Stimulated activated CD4-positive, alpha-beta T cell treated with anti-CD3 and anti-CD28 coated beads, Interleukin-15, amount 100 ng/mL, for 24 hours (primary cell): ENCODE results near the gene SCFD2.
"Not testable (repeated sequence)": the region's sequence is repeated elsewhere in the genome, so short reads cannot be mapped to it uniquely, and the experiment has no call there.

ENCODE experiments used
- DNase-seq: peaks from one replicate; pipeline ENCODE4 v3.0.0-alpha.2; 2020

SCFD2 gene

DNA sequence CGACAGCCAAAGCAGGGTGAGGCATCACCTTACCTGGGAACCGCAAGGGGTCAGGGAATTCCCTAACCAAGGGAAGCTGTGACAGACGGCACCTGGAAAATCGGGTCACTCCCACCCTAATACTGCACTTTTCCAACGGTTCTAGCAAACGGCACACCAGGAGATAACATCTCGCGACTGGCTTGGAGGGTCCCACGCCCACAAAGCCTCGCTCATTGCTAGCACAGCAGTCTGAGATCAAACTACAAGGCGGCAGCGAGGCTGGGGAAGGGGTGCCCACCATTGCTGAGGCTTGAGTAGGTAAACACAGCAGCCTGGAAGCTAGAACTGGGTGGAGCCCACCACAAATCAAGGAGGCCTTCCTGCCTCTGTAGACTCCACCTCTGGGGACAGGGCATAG lies 25.7 kb downstream of the SCFD2 start:
- DNase-seq: not testable (repeated sequence)

DNA sequence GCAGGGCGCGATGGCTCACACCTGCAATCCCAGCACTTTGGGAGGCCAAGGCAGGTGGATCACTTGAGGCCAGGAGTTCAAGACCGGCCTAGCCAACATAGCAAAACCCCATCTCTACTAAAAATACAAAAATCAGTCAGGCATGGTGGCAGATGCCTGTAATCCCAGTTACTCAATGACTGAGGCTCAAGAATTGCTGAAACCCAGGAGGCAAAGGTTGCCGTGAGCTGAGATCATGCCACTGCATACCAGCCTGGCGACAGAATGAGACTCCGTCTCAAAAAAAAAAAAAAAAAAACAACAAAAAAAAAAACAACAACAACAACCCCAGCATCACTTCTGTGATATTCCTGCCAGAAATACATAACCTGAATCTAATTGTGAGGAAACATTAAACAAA lies 30.9 kb downstream of the SCFD2 start:
- not testable (repeated sequence) for DNase-seq

DNA sequence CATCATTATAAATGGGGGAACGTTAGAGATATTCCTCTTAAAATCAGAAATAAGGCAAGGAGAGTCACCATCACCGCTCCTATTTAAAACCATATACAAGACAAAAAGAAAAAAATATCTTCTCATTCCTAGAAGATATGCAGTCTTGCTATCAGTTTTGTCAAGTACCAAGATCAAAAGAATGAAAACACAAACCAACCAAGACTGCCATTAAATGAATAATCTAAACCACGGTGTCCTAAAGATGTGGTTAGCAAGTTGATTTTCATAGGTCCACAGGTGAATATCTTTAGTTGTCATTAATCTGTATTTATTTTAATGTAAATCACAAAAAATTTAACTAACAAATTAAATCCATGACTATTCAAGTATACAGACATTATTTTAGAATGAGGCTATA lies 39.3 kb downstream of the SCFD2 start:
- DNase-seq: no peak

DNA sequence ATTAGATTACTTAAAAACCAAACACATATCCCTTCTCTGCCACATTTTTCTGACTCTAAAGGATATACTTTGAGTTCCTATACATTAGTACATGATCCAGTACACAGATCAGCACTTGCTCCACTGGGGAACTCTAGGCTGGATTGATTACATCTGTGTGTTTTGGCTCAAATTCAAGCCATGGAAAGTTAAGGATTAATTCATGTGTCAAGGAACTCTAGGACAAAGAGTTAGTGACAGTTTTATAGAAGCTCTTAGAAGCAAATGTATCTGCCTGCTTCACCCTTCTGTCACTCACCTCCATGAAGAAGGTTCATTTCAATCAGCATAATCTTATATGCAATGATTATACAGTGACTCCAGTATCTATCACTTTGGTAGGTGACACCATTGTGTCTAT lies 43.2 kb downstream of the SCFD2 start:
- no peak for DNase-seq

DNA sequence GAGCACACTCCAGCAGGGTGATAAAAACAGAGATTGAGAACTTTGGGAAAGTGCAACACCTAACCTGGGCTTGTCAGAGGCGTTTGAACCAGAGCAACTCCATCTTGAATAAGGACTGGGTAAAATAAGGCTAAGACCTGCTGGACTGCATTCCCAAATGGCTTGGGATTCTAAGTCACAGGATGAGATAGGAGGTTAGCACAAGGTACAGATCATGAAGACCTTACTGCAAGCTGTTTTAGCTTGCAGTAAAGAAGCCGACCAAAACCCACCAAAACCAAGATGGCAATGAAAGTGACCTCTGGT lies 43.9 kb downstream of the SCFD2 start:
- no peak for DNase-seq

DNA sequence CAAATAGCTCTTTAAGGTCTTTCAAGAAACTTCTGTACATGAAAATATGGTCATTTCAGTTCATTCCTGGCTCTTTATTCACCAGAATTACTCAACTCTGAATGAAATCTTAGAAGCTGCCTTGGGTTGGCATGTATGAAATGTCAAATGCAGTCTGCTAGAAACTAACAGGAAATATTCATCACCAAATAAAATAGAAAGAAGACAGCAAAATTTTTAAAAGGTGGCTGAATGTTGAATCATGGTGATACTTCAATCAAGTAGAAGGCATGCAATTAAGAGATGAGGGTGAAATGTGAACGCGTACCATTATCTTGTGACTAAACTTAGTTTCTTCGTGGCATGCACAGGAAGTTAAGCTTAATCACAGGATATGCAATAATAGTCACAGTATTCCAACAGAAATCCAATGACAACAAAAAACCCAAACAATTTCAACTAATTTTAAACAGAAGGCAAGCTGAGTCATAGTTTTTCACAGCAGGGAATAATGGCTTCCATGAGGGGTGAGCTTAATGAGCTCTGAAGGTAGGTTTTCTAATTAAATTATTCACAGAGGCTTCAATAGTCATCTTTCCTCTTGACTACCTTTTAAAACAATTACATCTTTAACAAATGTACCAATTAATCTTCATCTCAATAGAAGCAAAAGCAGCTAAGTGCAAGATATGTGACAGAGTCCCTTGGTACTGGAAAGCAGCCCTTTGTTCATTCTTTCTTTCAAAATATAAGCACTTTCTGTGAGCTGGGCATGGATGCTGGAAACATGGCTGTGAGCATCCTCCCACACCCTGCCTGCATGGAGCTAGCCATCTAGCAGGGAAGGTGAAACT lies 44.5 kb downstream of the SCFD2 start:
- no peak for DNase-seq

DNA sequence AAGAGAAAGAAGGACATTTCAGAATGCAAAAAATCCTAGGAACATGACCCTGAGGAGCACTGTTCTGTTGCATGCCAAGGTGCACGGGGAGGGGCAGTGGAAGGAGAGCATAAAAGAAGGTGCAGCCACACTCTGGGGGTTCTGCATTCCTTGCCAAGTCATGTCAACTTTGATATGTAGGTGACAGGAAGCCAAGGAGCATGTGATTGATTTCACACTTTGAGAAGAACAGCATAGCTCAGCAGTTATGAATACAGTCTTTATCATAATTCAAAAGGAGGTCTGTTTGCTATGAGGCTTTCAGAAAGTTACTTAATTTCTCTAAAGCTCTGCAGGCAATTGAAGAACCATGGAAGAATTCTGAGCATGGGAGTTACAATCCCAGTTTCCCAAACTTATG lies 50.6 kb downstream of the SCFD2 start:
- DNase-seq: no peak

DNA sequence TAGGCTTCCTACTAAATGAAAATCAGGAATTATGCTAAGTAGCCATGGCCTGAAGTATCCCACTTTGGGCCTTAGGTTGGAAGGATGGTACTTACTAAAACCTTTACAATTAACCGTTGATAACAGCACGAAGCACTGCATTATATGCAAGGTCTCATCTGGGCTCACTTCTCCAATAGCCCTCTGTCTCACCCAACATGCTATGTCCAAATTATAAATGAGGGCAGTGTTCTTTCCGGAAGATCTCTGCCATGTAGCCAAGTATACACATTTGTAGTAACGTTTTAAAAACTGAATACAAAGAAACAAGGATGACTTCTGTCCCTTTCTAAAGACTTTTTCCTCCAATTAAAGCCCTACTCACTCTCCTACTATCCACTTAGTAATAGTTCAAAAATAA lies 51.6 kb downstream of the SCFD2 start:
- no peak for DNase-seq

DNA sequence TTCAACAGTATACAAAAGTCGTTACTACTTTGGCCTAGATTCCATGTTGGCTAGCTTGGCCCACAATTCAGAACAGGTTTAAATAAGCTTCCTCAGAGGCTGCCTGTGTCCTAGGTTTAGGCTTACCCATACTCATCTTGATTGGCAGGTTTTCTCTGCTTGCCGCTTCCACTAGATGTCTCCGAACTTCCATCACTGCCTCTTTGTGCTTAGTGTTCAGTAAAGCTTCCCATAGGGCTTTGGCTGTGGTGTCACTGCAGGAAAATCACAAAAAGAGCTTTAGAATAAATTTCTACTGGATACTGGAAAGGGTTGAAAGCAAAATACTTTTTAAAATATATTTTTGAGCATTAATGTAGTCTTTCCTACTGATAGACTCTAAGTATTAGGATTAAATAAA lies 52.4 kb downstream of the SCFD2 start:
- no peak for DNase-seq

DNA sequence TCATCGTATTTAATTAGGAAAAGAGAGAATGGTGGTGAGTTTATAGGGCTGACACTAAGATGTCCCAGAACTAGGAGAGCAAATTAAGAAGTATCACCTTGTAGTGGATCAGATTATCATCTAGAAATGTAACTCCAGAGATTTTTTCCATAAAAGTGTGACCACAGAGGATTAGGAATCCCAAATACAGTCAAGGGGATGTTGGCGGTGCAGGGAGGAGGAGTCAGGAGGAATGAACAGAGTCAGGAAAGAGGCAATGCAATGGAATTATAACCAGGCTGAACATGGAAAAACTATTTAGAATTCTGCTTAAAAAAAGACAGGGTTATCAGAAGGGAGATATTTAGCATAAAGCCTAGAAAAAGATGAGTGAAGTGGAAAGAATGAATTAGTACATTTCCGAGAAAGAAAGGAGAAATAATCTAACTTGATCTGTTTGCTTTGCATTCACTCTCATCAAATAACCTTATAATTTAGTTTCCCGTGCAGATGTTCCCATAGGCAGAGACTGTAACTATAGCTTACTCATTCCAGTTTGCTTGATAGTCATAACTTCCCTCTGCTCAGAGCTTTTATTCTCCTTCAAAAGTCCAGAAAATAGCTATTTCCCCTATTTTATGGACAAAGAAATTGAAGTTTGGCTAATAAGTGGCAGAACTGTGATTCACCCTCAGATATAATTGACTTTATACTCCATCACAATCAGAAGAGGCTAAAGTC lies 56.4 kb downstream of the SCFD2 start:
- no peak for DNase-seq

DNA sequence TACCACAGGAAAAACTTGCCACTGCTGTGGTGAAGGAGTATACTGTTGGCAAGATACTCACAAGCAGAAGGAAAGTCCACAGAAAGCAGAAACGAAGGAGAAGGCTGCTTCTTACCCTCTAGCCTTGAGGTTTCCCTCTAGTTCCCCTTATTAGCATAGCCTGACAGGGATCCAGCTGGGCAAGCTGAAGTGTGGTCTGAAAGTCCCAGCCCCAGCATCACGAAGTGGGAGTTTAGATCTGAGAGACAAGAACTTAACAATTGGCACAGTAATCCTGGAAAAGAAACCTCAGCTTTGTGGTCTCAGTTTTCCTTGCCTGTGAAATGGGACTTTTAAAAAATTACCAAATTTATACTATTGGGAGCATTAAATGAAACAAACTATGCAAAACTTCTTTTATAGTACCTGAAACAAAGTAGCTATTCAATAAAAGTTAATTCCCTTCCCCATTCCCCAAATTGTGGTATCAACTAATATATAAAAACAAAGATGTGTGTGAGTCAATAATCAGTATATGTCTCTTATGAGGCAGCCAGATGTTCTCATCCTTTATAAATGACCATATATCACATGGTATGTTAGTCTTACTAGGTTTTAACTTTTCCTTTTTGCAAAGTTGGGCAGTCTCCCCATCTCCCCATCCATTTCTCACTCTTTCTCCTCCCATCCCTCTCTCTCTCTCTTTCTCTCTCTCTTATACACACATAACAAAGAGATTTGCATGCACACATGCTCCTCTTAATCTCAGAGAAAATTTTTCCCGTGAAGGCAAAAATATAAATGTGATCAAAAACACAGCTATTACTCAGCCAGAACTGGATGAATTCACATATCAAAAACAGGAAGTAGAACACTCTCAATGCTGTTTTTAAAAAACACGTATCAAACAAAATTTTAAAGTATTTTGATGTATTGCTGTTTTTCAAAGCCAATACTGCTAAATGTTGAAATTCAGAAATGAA lies 57.8 kb downstream of the SCFD2 start:
- DNase-seq: no peak

DNA sequence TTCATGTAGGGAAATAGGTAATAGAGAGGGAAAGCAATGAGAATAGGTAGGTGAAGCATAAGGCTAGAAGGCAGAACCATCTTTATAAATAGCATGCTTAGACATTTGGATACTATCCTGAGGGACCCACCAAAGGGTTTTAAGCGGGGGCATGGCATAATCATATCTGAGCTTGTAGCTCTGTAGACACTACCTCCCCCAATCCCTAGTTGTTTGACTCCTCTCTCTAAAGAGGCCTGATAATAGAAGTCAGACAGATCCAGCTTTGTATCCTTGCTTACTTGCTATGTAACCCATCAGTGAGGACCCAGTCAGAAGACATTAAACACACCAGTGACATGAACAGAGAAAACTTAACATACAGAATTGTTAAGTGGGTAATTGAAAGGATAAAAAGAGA lies 58.7 kb downstream of the SCFD2 start:
- no peak for DNase-seq

DNA sequence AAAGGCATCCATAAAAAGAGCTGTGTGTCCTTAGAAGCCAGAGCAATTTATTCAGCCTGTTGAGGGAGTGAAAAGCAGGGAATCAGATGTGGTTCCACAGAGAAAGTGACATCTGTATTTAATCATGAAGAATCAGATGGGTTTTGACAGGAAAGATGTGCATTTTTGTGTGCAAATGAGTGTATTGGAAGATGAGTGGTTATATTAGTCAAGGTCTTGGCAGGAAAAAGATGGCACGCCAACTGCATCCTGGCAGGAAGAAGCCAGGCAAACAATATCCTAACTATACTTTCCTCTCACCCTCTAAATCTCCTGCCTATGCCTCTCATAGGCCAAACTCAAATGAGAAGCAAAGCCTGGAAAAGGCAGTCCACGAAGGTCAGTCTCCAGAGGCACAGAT lies 59.1 kb downstream of the SCFD2 start:
- DNase-seq: no peak

DNA sequence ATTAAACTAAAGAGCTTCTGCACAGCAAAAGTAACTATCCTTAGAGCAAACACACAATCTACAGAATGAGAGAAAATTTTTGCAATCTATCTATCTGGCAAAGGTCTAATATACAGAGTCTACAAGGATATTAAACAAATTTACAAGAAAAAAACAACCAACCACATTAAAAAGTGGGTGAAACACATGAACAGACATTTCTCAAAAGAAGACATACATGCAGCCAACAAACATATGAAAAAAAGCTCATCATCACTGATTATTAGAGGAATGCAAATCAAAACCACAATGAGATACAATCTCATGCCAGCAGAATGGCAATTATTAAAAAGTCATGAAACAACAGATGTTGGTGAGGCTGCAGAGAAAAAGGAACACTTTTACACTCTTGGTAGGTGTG lies 73.7 kb downstream of the SCFD2 start:
- DNase-seq: not testable (repeated sequence)

DNA sequence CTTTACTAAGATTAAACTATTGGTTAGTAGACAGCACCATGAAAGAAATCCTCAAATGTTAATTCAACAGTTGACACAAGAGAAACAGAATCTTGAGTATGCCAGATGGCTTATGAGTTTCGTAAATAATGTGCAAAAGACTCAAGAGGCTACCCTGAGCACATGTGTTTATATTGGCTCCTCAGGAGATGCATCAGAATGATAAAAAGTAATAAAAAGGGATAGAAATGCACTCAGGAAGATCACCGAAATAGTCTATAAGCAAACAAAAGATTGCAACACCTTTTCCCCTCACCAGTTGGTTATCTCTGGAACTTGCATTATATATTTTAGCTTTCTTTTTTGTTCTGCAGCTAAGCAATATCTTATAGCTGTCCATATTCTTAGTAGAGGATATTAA lies 84.4 kb downstream of the SCFD2 start:
- DNase-seq: no peak

DNA sequence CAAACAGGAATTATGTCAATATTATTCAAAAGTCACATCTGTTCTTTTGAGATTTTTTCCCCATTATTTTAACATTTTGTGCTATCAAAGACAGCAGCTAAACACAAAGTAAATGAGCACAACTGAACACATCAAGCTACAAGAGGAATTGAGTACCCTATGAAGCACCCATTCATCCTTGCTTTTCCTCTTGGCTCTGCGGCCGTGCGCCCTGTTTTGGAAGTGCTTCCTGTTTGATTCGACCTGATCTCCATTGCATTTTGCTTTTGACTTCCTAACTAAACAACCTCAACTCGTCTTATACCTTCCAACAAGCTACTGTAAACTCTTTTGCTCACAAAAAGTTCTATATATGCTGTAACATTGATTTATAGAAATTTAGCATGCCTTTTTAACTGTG lies 85.0 kb downstream of the SCFD2 start:
- no peak for DNase-seq

DNA sequence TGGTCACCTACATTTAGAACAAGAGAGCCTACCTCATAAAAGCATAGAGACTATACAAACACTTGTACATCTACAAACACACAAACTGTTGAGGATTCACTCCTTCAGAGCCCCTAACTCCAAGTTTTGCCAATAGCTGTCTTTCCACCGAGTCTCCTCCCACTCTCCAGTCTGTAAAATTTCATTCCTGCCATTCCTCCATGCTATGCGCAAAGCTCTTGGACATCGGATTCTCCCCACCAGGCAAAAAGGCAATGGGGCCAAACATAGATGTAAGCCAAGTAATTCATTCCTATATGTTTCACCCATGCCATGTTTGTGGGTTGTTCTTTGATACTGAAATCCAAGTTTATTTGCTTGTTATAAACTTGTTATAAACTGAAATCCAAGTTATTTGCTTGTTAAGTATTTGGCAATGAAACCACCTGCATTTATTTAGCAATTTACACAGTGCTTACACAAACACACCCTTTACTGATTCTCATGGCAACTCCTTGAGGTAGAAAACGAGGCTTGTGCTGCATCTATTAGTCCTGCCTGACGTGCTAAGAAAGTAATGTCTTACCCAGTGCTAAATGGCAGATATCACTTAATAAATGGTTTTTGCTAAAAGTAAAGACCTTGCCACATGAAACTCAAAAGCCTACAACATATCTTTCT lies 91.1 kb downstream of the SCFD2 start:
- DNase-seq: no peak

DNA sequence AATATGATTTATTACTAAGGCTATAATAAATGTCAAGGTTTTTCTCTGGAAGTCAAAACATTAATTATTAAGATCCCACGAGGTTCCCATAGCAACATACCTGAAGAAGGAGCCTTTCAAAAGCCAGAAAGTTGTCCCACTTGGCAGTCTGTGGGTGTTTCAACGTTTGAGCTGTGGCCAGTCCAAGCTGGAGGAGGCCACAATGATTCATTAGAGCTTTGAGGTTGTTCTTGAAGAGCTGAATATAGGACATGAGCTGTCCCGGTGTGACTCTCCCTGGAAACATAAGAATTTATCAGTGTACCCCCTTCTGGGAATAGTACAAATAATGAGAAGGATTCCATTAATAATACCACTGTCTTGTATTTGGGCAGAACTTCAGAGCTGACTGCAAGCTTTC lies 92.1 kb downstream of the SCFD2 start:
- DNase-seq: no peak

DNA sequence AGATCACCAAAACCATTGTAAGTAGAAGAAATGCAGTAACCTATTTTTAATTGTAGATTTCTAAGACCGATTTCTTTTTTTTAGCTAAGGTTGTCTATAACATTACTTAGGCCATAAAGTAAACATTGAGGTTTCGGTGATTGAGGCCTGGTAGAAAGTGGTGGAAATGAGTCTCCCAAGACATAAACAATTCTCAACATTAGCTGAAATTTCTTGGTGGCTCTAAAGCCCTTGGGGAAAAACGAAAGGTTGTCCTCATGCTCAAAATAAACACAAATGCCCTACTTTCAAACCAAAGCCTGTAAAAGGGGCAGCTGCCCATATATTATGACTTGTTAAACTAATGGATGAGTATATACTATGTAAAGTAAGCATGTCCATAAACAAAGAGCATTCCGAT lies 98.8 kb downstream of the SCFD2 start:
- DNase-seq: no peak

DNA sequence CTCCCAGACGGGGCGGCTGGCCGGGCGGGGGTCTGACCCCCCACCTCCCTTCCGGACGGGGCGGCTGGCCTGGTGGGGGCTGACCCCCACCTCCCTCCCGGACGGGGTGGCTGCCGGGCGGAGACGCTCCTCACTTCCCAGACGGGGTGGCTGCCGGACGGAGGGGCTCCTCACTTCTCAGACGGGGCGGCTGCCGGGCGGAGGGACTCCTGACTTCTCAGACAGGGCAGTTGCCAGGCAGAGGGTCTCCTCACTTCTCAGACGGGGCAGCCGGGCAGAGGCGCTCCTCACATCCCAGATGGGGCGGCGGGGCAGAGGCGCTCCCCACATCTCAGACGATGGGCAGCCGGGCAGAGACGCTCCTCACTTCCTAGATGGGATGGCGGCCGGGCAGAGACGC lies 109.9 kb downstream of the SCFD2 start:
- not testable (repeated sequence) for DNase-seq

DNA sequence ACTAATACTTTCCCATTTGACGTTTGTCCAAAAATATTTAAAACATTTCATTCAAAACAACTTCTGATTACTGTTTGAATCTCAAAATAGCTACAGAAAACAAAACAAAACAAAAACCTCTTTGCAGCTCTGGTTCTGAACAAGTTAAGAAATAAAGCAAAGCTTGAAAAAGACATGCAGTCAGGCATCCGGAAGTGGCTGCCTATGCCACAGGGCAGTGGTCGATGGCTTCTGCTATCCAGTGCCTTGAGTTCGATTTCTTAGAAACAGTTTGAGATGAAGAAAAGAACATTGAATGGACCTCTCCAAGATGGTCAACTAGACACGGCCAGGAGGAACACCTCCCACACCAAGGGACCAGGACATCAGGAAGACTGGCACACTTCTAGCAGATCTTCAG lies 125.3 kb downstream of the SCFD2 start:
- no peak for DNase-seq

DNA sequence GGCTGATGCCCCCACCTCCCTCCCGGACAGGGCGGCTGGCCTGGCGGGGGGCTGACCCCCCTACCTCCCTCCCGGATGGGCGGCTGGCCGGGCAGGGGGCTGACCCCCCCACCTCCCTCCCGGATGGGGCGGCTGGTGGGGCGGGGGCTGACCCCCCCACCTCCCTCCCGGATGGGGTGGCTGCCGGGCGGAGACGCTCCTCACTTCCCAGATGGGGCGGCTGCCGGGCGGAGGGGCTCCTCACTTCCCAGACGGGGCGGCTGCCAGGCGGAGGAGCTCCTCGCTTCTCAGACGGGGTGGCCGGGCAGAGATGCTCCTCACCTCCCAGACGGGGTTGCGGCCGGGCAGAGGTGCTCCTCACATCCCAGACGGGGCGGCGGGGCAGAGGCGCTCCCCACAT lies 127.5 kb downstream of the SCFD2 start:
- DNase-seq: not testable (repeated sequence)

DNA sequence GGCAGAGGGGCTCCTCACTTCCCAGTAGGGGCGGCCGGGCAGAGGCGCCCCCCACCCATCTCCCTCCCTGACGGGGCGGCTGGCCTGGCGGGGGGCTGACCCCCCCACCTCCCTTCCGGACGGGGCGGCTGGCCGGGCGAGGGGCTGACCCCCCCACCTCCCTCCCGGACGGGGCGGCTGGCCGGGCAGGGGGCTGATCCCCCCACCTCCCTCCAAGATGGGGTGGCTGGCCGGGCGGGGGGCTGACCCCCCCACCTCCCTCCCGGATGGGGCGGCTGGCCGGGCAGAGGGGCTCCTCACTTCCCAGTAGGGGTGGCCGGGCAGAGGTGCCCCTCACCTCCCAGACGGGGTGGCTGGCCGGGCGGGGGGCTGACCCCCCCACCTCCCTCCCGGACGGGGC lies 128.1 kb downstream of the SCFD2 start:
- not testable (repeated sequence) for DNase-seq
